Amniotic epithelial cell (primary cell): Measurements from ENCODE around the gene GIT1.
A peak's percentile ranks its signal among the peaks of the same experiment; 100 is the strongest.

Experiments used
- DNase-seq: peaks from one replicate; pipeline ENCODE4 v3.0.0-alpha.2; 2010; ENCODE audit warnings: low read depth

The GIT1 gene

DNA sequence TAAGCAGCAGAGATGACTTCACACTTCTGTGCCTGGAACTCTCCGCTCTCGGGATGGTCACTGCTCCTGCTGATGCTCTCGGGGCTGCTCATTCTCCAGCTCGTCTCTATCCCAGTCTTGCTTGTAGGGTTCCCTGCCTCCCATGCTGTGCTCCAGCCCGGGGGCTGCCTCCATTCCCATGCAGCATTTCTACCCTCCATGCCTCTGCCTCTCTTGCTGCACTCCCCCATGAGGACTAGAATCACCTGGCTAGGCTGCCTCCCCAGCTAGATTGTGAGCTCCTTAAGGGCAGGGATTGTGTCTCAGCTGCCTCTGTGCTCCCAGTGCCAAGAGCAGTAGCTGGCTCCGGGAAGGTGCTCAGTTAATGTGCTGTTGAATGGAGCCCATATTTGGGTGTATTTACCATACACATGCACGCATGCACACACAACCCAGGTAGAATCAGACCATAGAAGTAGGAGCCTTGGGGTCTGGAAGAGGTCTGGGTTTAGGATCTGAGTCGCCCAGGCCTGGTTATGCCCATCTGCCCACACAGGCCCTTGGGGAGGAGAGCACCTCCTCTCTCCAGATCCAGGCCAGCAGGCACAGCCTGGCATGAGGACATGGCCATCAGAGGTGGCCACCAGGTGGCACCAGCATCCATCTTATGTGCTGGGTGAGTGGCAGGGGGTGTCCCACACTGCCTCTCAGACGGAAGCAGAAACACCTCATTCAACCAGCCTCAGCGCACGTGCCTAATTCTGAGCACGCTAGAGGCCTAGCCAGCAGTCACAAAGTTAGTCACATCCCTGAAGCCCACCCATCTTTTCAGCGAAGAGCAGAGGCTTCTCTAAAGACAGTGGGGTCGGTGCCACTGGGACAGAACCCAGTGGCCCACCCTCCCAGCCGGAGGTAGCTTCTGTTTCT lies 9.3 kb downstream of the GIT1 start:
- DNase-seq: peak; percentile 67

DNA sequence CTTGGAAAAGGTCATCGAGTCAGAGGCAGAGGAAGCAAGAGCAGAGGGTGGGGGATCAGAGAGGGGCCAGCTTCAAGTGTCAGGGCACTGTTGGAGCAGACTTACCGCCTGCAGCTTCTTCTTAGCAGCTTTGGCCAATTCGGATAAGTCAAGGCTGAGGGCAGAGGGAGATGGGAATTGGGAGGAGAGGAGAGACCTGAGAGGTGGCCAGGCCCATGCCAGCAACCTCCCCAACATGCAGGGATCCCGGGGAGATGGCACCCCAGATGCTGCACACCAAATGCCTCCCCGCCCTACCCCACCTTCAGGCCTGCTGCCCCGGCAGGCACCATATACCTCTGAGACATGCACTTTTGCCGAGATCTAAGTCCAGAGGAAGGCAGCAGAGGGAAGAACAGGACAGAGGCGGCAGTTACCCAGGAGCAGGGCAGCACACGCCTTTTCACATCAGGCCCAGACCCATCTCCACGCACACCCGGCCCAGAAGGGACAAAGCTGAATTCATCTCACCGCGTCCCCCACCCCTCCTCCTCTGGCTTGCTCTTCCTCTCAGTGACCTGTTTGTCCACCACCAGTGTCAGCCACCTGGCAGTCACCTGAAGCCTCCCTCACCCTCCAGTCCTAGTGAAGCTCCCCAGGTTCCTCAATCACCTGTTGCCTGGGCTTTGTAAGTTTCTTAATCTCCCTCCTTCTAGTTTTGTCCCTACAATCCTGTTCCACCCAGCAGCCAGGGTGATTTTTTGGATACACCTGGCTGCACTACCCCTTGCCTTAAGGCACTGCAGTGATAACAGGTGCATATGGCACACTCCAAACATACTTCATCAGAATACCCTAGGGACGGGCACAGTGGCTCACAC lies 10.6 kb downstream of the GIT1 start:
- DNase-seq: no peak

GRCh38 chr17:29577385-29578211 lies 11.8 kb downstream of the GIT1 start:
- no peak for DNase-seq

DNA sequence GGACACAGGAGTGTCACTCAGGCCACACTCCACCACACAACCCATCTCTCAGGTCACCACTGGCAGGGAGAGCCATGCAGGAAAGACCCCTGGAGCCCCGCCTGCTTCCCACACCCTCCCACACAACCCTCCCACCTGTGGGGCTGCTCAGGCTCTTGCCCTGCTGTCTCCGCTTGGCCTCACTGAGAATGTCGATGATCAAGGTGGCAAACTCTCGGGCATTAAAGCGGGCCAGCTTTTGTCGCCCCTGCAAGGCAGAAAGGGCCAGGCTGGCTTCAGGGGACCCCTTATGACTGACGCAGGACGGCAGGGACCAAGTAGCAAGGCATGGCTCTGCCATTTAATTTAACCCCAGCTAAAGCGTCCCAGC lies 12.5 kb downstream of the GIT1 start:
- no peak for DNase-seq

GRCh38 chr17:29576214-29577000 lies 13.0 kb downstream of the GIT1 start:
- DNase-seq: no peak

- no peak for DNase-seq
These were observed 13.8 kb downstream of the GIT1 start for GRCh38 chr17:29575511-29576213.

DNA sequence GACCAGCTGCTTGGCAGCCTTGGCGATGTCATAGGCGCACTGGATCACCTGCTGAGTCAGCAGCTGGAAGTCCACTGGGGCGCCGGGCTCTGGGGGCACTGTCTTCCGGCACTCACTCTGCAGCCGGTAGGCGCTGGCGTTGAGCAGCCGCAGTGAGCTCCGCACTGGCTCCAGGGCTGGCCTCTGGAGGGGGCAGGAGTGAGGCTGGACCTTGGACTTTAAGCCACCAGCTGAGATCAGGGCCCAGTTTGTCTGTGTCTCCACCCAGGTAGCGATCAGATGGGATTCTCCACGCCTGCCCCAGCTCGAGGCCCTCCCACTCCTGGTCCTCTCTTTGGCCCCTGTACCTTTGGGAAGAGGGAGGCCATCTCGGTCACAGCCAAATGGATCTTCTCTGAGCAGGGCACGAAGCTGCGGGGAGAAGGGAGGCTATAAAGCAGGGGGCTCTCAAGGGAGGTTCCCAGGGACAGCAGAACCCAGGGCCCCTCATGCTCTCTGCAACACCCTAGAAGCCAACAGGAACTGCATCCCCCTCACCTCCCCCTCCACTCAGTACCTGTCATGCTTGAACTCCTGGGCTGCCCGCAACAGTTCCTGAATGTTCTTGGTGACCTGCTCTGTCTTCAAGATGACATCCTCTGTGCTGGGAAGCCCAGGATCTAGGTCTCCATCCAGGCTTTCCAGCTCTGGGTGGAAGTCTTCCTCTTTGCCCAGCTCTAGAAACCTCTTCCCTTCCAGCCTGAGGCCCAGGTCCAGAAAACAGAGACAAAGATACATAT lies 14.5 kb downstream of the GIT1 start:
- no peak for DNase-seq

GRCh38 chr17:29573871-29574731 lies 15.3 kb downstream of the GIT1 start:
- no peak for DNase-seq

- DNase-seq: no peak
These were observed 15.9 kb downstream of the GIT1 start for GRCh38 chr17:29573558-29573869.

GRCh38 chr17:29572691-29573557 lies 16.5 kb downstream of the GIT1 start:
- DNase-seq: peak; percentile 44

DNA sequence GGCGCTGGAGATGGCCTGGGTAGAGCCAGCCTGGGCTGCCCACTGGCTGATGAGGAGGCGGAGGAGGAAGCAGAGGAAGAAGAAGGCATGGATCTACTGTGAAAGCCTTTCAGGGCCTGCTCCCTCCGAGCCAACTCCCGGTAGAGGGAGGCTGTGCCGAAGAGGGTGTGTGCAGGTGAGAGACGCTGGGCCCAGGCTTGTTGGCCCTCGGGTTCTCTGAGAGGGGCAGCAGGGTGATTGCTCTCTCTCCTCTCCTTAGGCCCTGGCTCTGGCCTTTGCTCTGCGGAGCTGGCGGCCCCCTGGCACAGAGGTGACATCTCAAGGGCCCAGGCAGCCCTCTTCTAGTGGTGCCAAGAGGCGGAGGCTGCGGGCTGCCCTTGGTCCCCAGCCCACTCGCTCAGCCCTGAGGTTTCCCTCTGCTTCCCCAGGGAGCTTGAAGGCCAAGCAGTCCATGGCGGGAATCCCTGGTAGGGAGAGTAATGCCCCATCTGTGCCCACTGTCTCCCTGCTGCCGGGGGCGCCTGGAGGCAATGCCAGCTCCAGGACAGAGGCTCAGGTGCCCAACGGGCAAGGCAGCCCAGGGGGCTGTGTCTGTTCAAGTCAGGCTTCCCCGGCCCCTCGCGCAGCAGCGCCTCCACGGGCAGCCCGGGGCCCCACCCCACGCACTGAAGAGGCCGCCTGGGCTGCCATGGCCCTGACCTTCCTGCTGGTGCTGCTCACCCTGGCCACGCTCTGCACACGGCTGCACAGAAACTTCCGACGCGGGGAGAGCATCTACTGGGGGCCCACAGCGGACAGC lies 17.4 kb downstream of the GIT1 start:
- no peak for DNase-seq

- DNase-seq: no peak
These were observed 18.0 kb downstream of the GIT1 start for GRCh38 chr17:29571486-29571882.

DNA sequence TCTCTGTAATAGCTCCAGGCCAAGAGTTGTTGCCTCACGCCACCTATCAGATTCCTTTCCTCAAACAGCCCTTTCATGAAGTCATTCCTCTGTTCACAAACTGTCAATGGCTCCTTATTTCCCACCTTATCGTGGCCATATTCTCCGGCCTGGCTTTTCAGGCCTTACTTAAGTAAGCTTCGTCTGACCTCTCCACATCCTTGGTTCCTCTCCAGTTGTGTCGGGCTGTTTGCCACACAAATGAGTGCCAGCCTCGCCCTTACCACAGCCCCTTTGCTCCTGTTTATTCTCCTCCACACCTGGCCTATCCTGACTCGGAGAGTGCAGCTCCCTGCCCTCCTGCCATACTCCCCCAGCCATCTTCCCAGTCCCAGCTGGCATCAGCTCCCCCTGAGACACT lies 18.9 kb downstream of the GIT1 start:
- no peak for DNase-seq

GRCh38 chr17:29569245-29569950 lies 20.1 kb downstream of the GIT1 start:
- DNase-seq: no peak

GRCh38 chr17:29568331-29569244 lies 20.9 kb downstream of the GIT1 start, which contains the start of gene TP53I13:
Gene TP53I13 (plus strand): TSS chr17:29568701. CDS start chr17:29568759, 58 bp downstream.
- peak; percentile 79 for DNase-seq
